ENCODE results near the gene GRN.
"Not testable (repeated sequence)": the region's sequence is repeated elsewhere in the genome, so short reads cannot be mapped to it uniquely, and the experiment has no call there.

The GRN gene

GRCh38 chr17:44361292-44362260 is 16.5 kb downstream of the GRN start:
- no peak for DNase-seq (ENCODE audit: low read depth)

DNA sequence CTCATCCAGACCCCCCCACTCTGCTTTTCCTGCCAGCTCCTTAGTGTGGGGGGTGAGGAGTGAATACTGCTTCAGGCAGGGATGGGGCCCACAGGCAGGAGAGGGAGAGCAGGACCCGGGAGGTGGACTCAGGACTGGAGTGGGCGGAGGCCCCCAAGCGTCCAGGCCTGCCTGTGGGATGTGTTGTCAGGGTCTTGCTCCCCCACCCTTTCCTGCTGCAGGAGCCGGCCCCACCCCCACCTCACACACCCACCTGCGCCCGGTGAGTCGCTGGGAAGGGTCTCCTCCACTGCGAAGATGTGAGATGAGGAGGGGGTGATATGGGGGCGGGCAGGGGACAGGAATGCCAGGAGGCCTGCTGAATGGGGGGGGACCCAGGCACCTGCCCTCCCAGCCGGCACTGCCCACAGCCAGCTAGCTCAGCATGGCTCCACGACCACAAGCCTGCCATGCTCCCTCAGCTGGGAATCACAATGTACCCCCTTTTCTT is 17.4 kb downstream of the GRN start:
- DNase-seq (ENCODE audit: low read depth): no peak

GRCh38 chr17:44362949-44363612 is 18.0 kb downstream of the GRN start:
- DNase-seq (ENCODE audit: low read depth): no peak

DNA sequence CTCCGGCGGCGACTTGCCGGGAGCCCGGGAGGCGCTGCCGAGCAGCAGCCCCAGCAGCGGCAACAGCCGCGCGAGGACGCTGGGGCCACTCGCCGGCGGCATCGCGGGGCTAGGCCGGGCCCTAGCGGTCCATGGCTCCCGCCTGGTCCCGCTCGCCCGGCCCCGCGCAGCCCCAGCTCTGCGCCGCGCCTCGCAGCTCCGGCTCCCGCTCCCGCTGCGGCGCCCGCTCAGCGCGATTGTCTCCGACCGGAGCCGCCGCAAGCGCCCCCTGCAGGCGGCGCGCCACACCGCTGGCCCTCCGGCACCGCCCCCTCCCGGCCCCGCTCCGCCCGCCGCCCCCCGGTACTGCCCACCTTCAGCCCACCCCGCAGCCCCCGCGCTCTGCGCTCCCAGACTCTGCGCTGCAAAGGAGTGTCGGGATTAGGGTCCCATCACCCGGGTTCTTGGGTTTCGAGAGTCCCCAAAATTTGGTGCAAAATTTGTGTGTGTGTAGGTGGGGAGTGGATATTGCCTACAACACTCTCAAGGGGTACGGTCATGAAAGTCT is 18.6 kb downstream of the GRN start, which contains the start of gene FAM171A2:
FAM171A2 (minus strand) TSS at position 241 of the 547 bp plus-strand sequence; CDS start at position 102, 139 bp downstream.
- DNase-seq (ENCODE audit: low read depth): no peak

GRCh38 chr17:44365051-44365450 is 19.9 kb downstream of the GRN start:
- DNase-seq (ENCODE audit: low read depth): not testable (repeated sequence)

DNA sequence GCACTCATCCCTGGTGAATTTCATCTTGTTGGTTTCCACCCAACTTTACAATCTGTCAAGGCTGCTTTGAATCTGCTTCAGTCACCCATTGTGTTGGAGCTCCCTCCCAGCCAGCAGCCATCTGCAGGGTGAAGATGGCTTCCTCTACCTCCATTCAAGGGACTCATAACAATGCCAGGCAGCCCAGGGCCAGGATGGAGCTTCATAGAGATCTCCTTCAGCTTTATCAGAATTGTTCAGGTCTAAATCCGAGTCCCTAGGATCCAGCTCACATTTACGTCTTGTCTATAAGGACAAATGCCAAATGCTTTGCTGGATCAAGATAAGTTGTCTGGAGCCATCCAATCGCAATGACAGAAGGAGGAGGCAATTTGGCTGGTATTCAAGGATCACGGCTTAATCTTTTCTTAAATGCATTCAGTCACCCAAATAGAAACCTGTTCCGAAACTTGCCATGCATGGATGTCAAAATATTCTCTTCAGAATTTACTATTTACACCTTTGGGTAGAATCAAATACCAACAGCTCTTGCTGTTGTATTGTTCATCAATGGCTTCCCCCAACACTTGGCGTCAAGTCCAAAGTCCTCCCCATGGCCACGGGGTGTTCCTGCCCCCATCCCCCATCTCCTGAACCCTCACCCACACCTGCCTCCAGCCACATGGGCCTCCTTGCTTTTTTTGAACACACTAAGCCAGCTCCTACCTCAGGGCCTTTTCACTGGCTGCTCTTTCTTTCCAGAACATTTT is 22.3 kb downstream of the GRN start:
- DNase-seq (ENCODE audit: low read depth): no peak

- not testable (repeated sequence) for DNase-seq (ENCODE audit: low read depth)
These were observed 23.5 kb downstream of the GRN start for GRCh38 chr17:44368391-44369243.

DNA sequence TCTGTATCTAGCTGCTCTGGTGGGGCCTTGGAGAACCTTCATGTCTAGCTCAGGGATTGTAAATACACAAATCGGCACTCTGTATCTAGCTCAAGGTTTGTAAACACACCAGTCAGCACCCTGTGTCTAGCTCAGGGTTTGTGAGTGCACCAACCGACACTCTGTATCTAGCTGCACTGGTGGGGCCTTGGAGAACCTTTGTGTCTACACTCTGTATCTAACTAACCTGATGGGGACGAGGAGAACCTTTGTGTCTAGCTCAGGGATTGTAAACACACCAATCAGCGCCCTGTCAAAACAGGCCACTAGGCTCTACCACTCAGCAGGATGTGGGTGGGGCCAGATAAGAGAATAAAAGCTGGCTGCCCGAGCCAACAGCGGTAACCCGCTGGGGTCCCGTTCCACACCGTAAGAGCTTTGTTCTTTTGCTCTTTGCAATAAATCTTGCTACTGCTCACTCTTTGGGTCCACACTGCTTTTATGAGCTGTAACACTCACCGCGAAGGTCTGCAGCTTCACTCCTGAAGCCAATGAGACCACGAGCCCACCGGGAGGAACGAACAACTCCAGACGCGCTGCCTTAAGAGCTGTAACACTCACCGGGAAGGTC is 24.4 kb downstream of the GRN start:
- DNase-seq (ENCODE audit: low read depth): not testable (repeated sequence)

DNA sequence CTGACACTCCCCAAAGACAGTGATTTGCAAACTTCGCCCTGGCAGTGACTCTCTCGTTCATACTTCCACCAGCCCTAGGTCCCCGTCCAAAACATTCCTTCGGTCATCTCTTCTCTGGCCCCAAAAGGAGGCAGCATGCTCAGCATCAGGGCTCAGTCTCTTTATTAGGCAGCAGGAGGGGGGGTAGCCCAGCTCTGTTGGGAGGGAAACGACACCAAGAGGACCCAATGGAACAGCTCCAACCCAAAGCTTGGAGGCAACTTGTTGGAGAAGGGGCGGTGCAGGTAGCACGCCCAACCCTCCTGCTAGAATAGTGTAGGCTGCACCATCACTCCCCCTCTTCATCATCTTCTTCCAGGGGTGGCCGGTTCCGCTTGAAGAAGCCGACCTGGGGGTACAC is 26.9 kb downstream of the GRN start:
- DNase-seq (ENCODE audit: low read depth): no peak

GRCh38 chr17:44374306-44375195 is 29.4 kb downstream of the GRN start:
- no peak for DNase-seq (ENCODE audit: low read depth)

- no peak for DNase-seq (ENCODE audit: low read depth)
These were observed 30.3 kb downstream of the GRN start for GRCh38 chr17:44375196-44376017.

- DNase-seq (ENCODE audit: low read depth): peak; percentile 28
These were observed 31.0 kb downstream of the GRN start for GRCh38 chr17:44376124-44376523.

- no peak for DNase-seq (ENCODE audit: low read depth)
These were observed 31.7 kb downstream of the GRN start for GRCh38 chr17:44376779-44377178.

DNA sequence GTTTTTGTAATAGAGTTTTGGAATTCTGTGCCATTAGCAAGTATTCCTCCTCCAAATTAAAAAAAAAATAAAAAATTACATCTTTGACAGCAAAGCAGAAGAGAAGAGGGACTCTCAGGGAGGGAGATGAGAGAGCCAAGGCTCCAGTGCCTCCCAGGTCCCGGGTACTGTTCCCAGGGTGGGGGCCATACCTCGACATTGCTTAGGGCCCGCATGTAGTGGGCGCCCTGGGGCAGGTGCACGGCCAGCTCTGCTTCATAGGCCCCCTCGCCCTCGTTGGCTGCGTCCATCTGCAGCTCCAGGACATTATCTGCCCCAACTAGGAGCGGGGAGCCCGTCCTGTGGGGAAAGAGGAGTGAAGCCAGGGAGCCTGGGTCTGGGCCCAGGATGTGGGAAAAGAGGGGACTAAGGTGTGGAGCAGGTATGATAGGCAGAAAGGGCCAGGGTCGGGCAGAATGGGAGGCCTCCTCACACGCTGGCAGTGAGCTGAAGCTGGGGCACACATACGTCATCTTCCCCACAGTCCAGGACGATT is 33.1 kb downstream of the GRN start:
- DNase-seq (ENCODE audit: low read depth): no peak

DNA sequence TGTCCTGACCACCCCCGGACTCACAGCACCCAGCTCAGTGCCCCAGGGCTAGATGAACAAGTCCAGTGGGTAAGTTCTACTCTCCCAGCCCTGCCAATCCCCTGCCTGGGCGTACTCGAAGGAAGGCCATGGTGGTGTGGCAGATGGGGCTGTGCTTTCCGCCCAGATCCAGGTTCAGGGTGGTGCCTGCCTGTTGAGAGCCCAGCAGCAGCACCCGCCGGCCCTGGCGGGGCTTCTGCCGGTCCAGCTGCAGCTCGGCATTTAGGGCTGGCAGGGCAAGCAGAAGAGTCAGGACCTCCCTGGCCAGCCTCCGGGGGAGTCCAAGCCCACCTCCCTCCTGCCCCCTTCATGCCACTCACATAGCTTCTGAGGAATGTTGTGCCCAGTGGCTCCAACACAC is 34.8 kb downstream of the GRN start:
- no peak for DNase-seq (ENCODE audit: low read depth)

DNA sequence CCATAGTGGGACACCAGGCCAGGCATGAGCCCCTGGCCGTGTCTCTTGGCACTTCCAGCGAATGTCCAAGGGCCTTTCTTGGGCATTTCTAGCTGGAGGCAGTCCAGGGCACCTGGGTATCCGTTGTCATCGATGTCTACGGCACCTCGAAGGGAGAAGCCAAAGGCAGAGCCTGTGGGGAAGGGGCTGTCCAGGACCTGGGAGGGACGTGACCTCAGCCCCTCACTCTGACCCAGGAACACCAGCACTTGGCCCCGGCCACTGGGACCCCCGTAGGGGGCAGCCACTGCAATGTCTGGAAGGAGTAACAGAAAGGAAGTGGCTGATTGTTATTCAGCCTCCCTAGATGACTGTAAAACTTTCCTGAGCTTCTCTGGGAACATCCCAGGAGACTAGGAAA is 35.7 kb downstream of the GRN start:
- no peak for DNase-seq (ENCODE audit: low read depth)

GRCh38 chr17:44381810-44382305 is 36.8 kb downstream of the GRN start:
- DNase-seq (ENCODE audit: low read depth): no peak

- DNase-seq (ENCODE audit: low read depth): no peak
These were observed 37.8 kb downstream of the GRN start for GRCh38 chr17:44382917-44383316.

All from fibroblast of the conjunctiva (primary cell).